ENCODE data around the gene RAB26.
"Not testable (repeated sequence)": the region's sequence is repeated elsewhere in the genome, so short reads cannot be mapped to it uniquely, and the experiment has no call there.

RAB26 gene

GRCh38 chr16:2114885-2115590 is 33.4 kb upstream of the RAB26 start:
- intact Hi-C loops (cut with DNase I); DNase-seq: not testable (repeated sequence)

GRCh38 chr16:2115591-2115973 is 32.8 kb upstream of the RAB26 start:
- no peak for DNase-seq
- intact Hi-C loops (cut with DNase I), result no loop called here

- DNase-seq; intact Hi-C loops (cut with DNase I): not testable (repeated sequence)
Measured at GRCh38 chr16:2116428-2116827, 32.0 kb upstream of the RAB26 start.

- intact Hi-C loops (cut with DNase I); DNase-seq: not testable (repeated sequence)
Measured at GRCh38 chr16:2117341-2117740, 31.1 kb upstream of the RAB26 start.

- DNase-seq, result peak in 14 of 42 donors; percentile 26 to 69 (median 50)
- intact Hi-C loops (cut with DNase I), result not testable (repeated sequence)
Measured at GRCh38 chr16:2117960-2118722, 30.3 kb upstream of the RAB26 start.

- intact Hi-C loops (cut with DNase I), result not testable (repeated sequence)
- DNase-seq, result peak; percentile 56 to 93 (median 82)
Measured at GRCh38 chr16:2121325-2121724, 27.1 kb upstream of the RAB26 start.

GRCh38 chr16:2121853-2122252 is 26.6 kb upstream of the RAB26 start:
- intact Hi-C loops (cut with DNase I), result no loop called here
- DNase-seq, result peak in 30 of 42 donors; percentile 21 to 78 (median 47)

- no peak for DNase-seq
- intact Hi-C loops (cut with DNase I), result no loop called here
Measured at GRCh38 chr16:2122429-2122828, 26.0 kb upstream of the RAB26 start.

- DNase-seq; intact Hi-C loops (cut with DNase I): not testable (repeated sequence)
Measured at GRCh38 chr16:2122934-2123683, 25.3 kb upstream of the RAB26 start.

- DNase-seq; intact Hi-C loops (cut with DNase I): not testable (repeated sequence)
Measured at GRCh38 chr16:2123706-2124376, 24.6 kb upstream of the RAB26 start.

GRCh38 chr16:2124377-2124693 is 24.1 kb upstream of the RAB26 start:
- DNase-seq, result peak in 1 of 42 donors; percentile 19
- intact Hi-C loops (cut with DNase I), result not testable (repeated sequence)

GRCh38 chr16:2124694-2125444 is 23.6 kb upstream of the RAB26 start:
- DNase-seq, result peak in 29 of 42 donors; percentile 25 to 80 (median 52)
- intact Hi-C loops (cut with DNase I), result not testable (repeated sequence)

- DNase-seq; intact Hi-C loops (cut with DNase I): not testable (repeated sequence)
Measured at GRCh38 chr16:2125609-2126008, 22.8 kb upstream of the RAB26 start.

- intact Hi-C loops (cut with DNase I), result not testable (repeated sequence)
- peak in 41 of 42 donors; percentile 50 to 88 (median 73) for DNase-seq
Measured at GRCh38 chr16:2126161-2126743, 22.2 kb upstream of the RAB26 start.

- DNase-seq, result peak in 10 of 42 donors; percentile 15 to 62 (median 47)
- intact Hi-C loops (cut with DNase I), result not testable (repeated sequence)
Measured at GRCh38 chr16:2126928-2127556, 21.4 kb upstream of the RAB26 start.

GRCh38 chr16:2127630-2128280 is 20.7 kb upstream of the RAB26 start:
- intact Hi-C loops (cut with DNase I), result not testable (repeated sequence)
- peak in 9 of 42 donors; percentile 20 to 67 (median 41) for DNase-seq

GRCh38 chr16:2129251-2129650 is 19.2 kb upstream of the RAB26 start:
- intact Hi-C loops (cut with DNase I); DNase-seq: not testable (repeated sequence)

Data from head of caudate nucleus (tissue), 42 donors.